ENCODE data around the gene MC1R. TPM values are rescaled to one million over a fixed set of nuclear protein-coding genes. Genes with fewer than 3 reads are reported as not detected.

The MC1R gene
- total and polyA plus RNA-seq, 2 experiments from 2014 or later, result 0.74 to 4.3 TPM

DNA sequence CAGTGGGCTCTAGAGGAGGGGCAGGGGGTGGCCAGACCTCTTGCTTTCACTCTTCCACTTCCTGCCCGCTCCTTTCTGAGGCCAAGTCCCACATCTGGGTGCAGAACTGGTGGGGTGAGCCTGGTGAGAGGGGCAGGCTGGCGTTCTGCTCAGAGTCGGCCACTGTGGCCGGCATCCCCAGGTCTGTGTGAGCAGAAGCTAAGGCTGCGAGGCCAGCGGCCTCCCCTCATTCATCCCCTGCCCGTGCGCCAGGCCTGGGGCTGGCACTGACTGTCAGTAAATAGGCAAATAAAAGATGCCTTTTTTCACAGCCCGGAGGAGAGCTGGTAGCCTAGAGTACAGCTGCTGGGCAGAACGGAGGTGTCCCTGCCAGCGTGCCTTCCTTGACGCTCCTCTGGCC is 31.1 kb downstream of the MC1R start:
- H3K27ac Mint-ChIP-seq, result no peak overlapping the region
- DNase-seq (ENCODE audit: low spot score), result no peak
- Histone ChIP-seq H3K27ac (ENCODE audit: low read depth) (no peak overlapping the region), H3K79me2 (replicated peaks; ENCODE audit: insufficient read depth) (no peaks in the 10 kb centered on the region), H3K36me3 (ENCODE audit: insufficient read depth) (no peaks in the 10 kb centered on the region), H3K4me2 (peak overlapping the region; percentile 79), H3F3A (replicated peaks; ENCODE audit: low read depth) (no peaks in the 10 kb centered on the region; the same call in 1 of the 2 replicates), H3K27me3 (ENCODE audit: insufficient read depth) (peaks cover 34% of the 10 kb centered on the region), H3K4me3 (peak overlapping the region; percentile 69), H3K4me1 (ENCODE audit: insufficient read depth) (peaks cover 3% of the 10 kb centered on the region; the same call in 1 of the 2 replicates), H2AFZ (no peak overlapping the region), H4K20me1 (replicated peaks; ENCODE audit: insufficient read depth) (no peaks in the 10 kb centered on the region; the same call in 1 of the 2 replicates), H3K9me2 (ENCODE audit: insufficient read depth) (no peaks in the 10 kb centered on the region)
- H3K4me1 Mint-ChIP-seq, result peaks cover 2% of the 10 kb centered on the region; the same call in 1 of the 3 replicates
- TF ChIP-seq, protein P1, sequence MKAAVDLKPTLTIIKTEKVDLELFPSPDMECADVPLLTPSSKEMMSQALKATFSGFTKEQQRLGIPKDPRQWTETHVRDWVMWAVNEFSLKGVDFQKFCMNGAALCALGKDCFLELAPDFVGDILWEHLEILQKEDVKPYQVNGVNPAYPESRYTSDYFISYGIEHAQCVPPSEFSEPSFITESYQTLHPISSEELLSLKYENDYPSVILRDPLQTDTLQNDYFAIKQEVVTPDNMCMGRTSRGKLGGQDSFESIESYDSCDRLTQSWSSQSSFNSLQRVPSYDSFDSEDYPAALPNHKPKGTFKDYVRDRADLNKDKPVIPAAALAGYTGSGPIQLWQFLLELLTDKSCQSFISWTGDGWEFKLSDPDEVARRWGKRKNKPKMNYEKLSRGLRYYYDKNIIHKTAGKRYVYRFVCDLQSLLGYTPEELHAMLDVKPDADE (IDR thresholded peaks at IDR 0.05), result no peak
- TF ChIP-seq, protein P2, sequence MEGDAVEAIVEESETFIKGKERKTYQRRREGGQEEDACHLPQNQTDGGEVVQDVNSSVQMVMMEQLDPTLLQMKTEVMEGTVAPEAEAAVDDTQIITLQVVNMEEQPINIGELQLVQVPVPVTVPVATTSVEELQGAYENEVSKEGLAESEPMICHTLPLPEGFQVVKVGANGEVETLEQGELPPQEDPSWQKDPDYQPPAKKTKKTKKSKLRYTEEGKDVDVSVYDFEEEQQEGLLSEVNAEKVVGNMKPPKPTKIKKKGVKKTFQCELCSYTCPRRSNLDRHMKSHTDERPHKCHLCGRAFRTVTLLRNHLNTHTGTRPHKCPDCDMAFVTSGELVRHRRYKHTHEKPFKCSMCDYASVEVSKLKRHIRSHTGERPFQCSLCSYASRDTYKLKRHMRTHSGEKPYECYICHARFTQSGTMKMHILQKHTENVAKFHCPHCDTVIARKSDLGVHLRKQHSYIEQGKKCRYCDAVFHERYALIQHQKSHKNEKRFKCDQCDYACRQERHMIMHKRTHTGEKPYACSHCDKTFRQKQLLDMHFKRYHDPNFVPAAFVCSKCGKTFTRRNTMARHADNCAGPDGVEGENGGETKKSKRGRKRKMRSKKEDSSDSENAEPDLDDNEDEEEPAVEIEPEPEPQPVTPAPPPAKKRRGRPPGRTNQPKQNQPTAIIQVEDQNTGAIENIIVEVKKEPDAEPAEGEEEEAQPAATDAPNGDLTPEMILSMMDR (conservative IDR thresholded peaks at IDR 0.05; ENCODE audit: low read depth in 2 of 2), result no peak
- TF ChIP-seq ZNF114 (CRISPR knock-in tag; IDR thresholded peaks at IDR 0.05), result no peak
- no peak for TF ChIP-seq ZNF331 (CRISPR knock-in tag; IDR thresholded peaks at IDR 0.05; ENCODE audit: low read depth)
- TF ChIP-seq NANOG (IDR thresholded peaks at IDR 0.05; ENCODE audit: borderline replicate concordance), result no peak
- no peak for TF ChIP-seq EZH2phosphoT487 (IDR thresholded peaks at IDR 0.05; ENCODE audit: unreplicated experiment)
- TF ChIP-seq, protein P3, sequence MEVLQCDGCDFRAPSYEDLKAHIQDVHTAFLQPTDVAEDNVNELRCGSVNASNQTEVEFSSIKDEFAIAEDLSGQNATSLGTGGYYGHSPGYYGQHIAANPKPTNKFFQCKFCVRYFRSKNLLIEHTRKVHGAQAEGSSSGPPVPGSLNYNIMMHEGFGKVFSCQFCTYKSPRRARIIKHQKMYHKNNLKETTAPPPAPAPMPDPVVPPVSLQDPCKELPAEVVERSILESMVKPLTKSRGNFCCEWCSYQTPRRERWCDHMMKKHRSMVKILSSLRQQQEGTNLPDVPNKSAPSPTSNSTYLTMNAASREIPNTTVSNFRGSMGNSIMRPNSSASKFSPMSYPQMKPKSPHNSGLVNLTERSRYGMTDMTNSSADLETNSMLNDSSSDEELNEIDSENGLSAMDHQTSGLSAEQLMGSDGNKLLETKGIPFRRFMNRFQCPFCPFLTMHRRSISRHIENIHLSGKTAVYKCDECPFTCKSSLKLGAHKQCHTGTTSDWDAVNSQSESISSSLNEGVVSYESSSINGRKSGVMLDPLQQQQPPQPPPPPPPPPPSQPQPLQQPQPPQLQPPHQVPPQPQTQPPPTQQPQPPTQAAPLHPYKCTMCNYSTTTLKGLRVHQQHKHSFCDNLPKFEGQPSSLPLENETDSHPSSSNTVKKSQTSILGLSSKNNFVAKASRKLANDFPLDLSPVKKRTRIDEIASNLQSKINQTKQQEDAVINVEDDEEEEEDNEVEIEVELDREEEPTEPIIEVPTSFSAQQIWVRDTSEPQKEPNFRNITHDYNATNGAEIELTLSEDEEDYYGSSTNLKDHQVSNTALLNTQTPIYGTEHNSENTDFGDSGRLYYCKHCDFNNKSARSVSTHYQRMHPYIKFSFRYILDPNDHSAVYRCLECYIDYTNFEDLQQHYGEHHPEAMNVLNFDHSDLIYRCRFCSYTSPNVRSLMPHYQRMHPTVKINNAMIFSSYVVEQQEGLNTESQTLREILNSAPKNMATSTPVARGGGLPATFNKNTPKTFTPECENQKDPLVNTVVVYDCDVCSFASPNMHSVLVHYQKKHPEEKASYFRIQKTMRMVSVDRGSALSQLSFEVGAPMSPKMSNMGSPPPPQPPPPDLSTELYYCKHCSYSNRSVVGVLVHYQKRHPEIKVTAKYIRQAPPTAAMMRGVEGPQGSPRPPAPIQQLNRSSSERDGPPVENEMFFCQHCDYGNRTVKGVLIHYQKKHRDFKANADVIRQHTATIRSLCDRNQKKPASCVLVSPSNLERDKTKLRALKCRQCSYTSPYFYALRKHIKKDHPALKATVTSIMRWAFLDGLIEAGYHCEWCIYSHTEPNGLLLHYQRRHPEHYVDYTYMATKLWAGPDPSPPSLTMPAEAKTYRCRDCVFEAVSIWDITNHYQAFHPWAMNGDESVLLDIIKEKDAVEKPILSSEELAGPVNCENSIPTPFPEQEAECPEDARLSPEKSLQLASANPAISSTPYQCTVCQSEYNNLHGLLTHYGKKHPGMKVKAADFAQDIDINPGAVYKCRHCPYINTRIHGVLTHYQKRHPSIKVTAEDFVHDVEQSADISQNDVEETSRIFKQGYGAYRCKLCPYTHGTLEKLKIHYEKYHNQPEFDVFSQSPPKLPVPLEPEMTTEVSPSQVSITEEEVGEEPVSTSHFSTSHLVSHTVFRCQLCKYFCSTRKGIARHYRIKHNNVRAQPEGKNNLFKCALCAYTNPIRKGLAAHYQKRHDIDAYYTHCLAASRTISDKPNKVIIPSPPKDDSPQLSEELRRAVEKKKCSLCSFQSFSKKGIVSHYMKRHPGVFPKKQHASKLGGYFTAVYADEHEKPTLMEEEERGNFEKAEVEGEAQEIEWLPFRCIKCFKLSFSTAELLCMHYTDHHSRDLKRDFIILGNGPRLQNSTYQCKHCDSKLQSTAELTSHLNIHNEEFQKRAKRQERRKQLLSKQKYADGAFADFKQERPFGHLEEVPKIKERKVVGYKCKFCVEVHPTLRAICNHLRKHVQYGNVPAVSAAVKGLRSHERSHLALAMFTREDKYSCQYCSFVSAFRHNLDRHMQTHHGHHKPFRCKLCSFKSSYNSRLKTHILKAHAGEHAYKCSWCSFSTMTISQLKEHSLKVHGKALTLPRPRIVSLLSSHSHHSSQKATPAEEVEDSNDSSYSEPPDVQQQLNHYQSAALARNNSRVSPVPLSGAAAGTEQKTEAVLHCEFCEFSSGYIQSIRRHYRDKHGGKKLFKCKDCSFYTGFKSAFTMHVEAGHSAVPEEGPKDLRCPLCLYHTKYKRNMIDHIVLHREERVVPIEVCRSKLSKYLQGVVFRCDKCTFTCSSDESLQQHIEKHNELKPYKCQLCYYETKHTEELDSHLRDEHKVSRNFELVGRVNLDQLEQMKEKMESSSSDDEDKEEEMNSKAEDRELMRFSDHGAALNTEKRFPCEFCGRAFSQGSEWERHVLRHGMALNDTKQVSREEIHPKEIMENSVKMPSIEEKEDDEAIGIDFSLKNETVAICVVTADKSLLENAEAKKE (CRISPR knock-in tag; IDR thresholded peaks at IDR 0.05), result no peak
- TF ChIP-seq, protein P4, sequence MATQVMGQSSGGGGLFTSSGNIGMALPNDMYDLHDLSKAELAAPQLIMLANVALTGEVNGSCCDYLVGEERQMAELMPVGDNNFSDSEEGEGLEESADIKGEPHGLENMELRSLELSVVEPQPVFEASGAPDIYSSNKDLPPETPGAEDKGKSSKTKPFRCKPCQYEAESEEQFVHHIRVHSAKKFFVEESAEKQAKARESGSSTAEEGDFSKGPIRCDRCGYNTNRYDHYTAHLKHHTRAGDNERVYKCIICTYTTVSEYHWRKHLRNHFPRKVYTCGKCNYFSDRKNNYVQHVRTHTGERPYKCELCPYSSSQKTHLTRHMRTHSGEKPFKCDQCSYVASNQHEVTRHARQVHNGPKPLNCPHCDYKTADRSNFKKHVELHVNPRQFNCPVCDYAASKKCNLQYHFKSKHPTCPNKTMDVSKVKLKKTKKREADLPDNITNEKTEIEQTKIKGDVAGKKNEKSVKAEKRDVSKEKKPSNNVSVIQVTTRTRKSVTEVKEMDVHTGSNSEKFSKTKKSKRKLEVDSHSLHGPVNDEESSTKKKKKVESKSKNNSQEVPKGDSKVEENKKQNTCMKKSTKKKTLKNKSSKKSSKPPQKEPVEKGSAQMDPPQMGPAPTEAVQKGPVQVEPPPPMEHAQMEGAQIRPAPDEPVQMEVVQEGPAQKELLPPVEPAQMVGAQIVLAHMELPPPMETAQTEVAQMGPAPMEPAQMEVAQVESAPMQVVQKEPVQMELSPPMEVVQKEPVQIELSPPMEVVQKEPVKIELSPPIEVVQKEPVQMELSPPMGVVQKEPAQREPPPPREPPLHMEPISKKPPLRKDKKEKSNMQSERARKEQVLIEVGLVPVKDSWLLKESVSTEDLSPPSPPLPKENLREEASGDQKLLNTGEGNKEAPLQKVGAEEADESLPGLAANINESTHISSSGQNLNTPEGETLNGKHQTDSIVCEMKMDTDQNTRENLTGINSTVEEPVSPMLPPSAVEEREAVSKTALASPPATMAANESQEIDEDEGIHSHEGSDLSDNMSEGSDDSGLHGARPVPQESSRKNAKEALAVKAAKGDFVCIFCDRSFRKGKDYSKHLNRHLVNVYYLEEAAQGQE (IDR thresholded peaks at IDR 0.05; ENCODE audit: unreplicated experiment), result no peak
- H3K27me3 Mint-ChIP-seq (ENCODE audit: insufficient read depth, low read depth, poor library complexity), result peaks cover 42% of the 10 kb centered on the region
- no peaks in the 10 kb centered on the region; the same call in 2 of the 3 replicates for H3K36me3 Mint-ChIP-seq (ENCODE audit: low read depth)
- no peak for ATAC-seq
- H3K9me3 Mint-ChIP-seq, result peaks cover 4% of the 10 kb centered on the region; the same call in 1 of the 3 replicates
- peak overlapping the region; percentile 76 for H3K4me3 Mint-ChIP-seq

All from GM23338 (cell line).